Measurements from ENCODE around the gene AIMP1.
"Not testable (repeated sequence)": the region's sequence is repeated elsewhere in the genome, so short reads cannot be mapped to it uniquely, and the experiment has no call there.

AIMP1 gene

DNA sequence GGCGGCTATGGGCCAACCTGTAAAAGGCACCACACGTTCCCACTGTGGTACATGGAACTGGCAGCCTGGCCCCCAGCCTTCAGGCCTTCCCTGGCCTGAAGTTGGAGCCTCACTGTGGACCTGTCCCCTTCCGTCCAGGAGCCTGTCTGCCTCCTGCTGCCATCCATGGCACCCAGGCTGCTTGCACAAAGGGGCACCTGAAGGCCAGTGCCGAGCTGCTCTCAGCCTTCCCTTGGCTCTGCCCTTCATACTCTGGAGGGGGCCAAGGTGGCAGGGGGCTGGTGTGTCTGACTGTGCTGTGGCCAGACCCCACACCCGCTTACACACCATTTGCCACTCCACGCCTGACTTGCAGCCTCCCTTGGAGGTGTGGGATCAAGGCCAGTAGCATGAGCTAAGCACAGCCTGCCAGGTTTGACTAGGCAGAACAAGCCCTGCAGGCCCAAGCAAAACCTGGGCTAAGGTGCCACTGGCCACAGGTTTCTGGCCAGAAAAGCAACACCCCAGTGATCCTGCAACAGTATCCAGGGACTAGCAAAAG lies 69.6 kb downstream of the AIMP1 start:
- Histone ChIP-seq H3K9me3 (ENCODE audit: control insufficient read depth in 5 of 5, low read length in 5 of 5) (peaks cover 0 to 12% (median 7%) of the 10 kb centered on the region in 5 donors), H3K27ac (ENCODE audit: low read depth, low read length) (no peak overlapping the region), H3K9ac (ENCODE audit: low read length in 5 of 5) (no peak overlapping the region)

DNA sequence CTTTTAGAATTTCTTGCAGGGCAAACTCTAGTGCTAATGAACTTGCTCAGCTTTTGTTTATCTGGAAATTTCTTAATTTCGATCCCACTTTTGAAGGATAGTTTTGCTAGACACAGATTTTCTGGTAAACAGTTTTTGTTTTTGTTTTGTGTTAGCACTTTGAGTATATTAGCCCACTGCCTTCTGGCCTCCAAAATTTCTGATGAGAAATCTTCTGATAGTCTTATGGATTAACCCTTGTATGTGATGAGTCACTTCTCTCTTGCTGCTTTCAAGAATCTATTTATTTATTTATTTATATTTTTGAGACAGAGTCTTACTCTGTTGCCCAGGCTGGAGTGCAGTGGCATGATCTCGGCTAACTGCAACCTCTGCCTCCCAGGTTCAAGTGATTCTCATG lies 79.2 kb downstream of the AIMP1 start:
- H3K27ac ChIP-seq (ENCODE audit: low read depth, low read length): no peak overlapping the region

More for the DNA sequence above, 69.6 kb downstream of the AIMP1 start:
- H3K4me1 ChIP-seq (ENCODE audit: control insufficient read depth in 5 of 5, insufficient read depth in 5 of 5, low read length in 5 of 5): no peaks in the 10 kb centered on the region
- H3K36me3 ChIP-seq (ENCODE audit: control insufficient read depth in 5 of 5, insufficient read depth in 5 of 5, low read length in 5 of 5): no peaks in the 10 kb centered on the region
- no peak overlapping the region for H3K4me3 ChIP-seq (ENCODE audit: low read depth in 1 of 5, low read length in 5 of 5)
- H3K27me3 ChIP-seq (ENCODE audit: control insufficient read depth in 5 of 5, insufficient read depth in 4 of 5, low read length in 5 of 5): no peaks in the 10 kb centered on the region

DNA sequence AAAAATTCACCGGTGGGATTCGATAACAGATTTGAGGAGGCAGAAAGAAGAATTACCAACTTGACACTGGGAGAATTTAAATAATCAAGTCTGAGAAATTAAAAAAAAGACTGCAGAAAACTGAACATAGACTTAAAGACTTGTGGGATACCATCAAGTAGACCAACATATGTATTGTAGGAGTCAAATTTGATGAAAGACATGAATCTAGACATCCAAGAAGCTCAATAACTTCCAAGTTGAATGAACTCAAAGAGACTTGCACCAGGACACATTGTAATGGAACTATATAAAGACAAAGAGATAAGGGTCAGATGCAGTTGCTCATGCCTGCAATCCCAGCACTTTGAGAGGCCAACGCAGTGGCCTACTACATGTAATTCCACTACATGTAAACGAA lies 82.5 kb downstream of the AIMP1 start:
- not testable (repeated sequence) for H3K27me3 ChIP-seq (ENCODE audit: control insufficient read depth in 5 of 5, insufficient read depth in 4 of 5, low read length in 5 of 5); H3K36me3 ChIP-seq (ENCODE audit: control insufficient read depth in 5 of 5, insufficient read depth in 5 of 5, low read length in 5 of 5); H3K9ac ChIP-seq (ENCODE audit: low read length in 5 of 5); H3K4me3 ChIP-seq (ENCODE audit: low read depth in 1 of 5, low read length in 5 of 5); H3K4me1 ChIP-seq (ENCODE audit: control insufficient read depth in 5 of 5, insufficient read depth in 5 of 5, low read length in 5 of 5); H3K27ac ChIP-seq (ENCODE audit: low read depth, low read length)
- peaks cover 10 to 36% (median 30%) of the 10 kb centered on the region in 5 donors for H3K9me3 ChIP-seq (ENCODE audit: control insufficient read depth in 5 of 5, low read length in 5 of 5)

More for the DNA sequence above, 79.2 kb downstream of the AIMP1 start:
- Histone ChIP-seq H3K36me3 (ENCODE audit: control insufficient read depth in 5 of 5, insufficient read depth in 5 of 5, low read length in 5 of 5) (no peaks in the 10 kb centered on the region), H3K4me3 (ENCODE audit: low read depth in 1 of 5, low read length in 5 of 5) (no peak overlapping the region), H3K4me1 (ENCODE audit: control insufficient read depth in 5 of 5, insufficient read depth in 5 of 5, low read length in 5 of 5) (no peaks in the 10 kb centered on the region), H3K9ac (ENCODE audit: low read length in 5 of 5) (no peak overlapping the region), H3K27me3 (ENCODE audit: control insufficient read depth in 5 of 5, insufficient read depth in 4 of 5, low read length in 5 of 5) (no peaks in the 10 kb centered on the region), H3K9me3 (ENCODE audit: control insufficient read depth in 5 of 5, low read length in 5 of 5) (peaks cover 12 to 34% (median 27%) of the 10 kb centered on the region in 5 donors)
